ENCODE measurements around the gene NUBPL.

DNA sequence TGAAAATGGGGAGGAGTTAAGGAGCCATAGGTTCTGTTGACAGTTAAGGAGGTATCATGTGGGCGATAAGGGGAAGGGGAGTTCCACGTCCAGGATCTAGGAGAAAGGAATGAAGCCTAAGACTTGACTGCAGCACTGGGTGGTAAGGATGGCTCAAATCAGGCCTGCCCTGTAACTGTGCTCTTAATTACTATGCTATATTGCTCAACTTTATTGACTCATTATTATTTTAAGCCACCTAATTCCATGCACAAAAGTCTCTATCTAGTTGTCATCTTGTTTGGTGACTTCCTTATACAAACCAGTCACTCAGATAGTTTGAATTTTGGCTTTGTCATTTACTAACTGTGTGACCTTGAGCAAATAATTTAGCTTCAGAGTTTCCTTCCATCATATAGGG is 273.8 kb downstream of the NUBPL start:
- TF ChIP-seq EZH2phosphoT487 (IDR thresholded peaks at IDR 0.05; ENCODE audit: low read length) (no peak), CTCF (IDR thresholded peaks at IDR 0.05; ENCODE audit: low read length) (no peak), EZH2 (optimal IDR thresholded peaks at IDR 0.05; ENCODE audit: low read depth, low read length) (no peak)

Data from MM.1S (cell line).